WTC11 (cell line): ENCODE data around the gene PFDN1.

Source experiments
- ATF1 ChIP-seq: sonication (generic); formaldehyde crosslinking; IDR thresholded peaks from 2 replicates; pipeline ENCODE4 v1.8.1; 2023; ENCODE audit warnings: mild to moderate bottlenecking, moderate library complexity, missing genetic modification reagents
- CREM ChIP-seq: sonication (generic); formaldehyde crosslinking; IDR thresholded peaks from 2 replicates; pipeline ENCODE4 v1.8.1; 2022; ENCODE audit warnings: mild to moderate bottlenecking, missing genetic modification reagents, moderate library complexity
- CTCF ChIP-seq: fragments of 200-600 bp; IDR thresholded peaks from 2 replicates; pipeline ENCODE4 v1.8.0; 2022; ENCODE audit warnings: antibody characterized with exemption
- E2F4 ChIP-seq: sonication (generic); formaldehyde crosslinking; IDR thresholded peaks from 2 replicates; pipeline ENCODE4 v1.8.1; 2022; ENCODE audit warnings: low read depth, mild to moderate bottlenecking, moderate library complexity, missing genetic modification reagents, borderline replicate concordance
- HMGA2 ChIP-seq: fragments of 250-450 bp; sonication (Bioruptor Pico); IDR thresholded peaks from 2 replicates; pipeline ENCODE4 v1.4.0; 2021; ENCODE audit warnings: mild to moderate bottlenecking, moderate library complexity
- RELA ChIP-seq: sonication (generic); formaldehyde crosslinking; IDR thresholded peaks from 2 replicates; pipeline ENCODE4 v1.8.1; 2022; ENCODE audit warnings: missing genetic modification reagents, mild to moderate bottlenecking, borderline replicate concordance
- TEAD4 ChIP-seq: sonication (generic); formaldehyde crosslinking; IDR thresholded peaks from 2 replicates; pipeline ENCODE4 v1.8.0; 2022; ENCODE audit warnings: mild to moderate bottlenecking, missing genetic modification reagents
- TP53 ChIP-seq: sonication (generic); formaldehyde crosslinking; IDR thresholded peaks from 2 replicates; pipeline ENCODE4 v1.8.1; 2023; ENCODE audit warnings: mild to moderate bottlenecking, missing genetic modification reagents
- USF2 ChIP-seq: sonication (generic); formaldehyde crosslinking; IDR thresholded peaks from 2 replicates; pipeline ENCODE4 v1.8.1; 2023; ENCODE audit warnings: mild to moderate bottlenecking, missing genetic modification reagents, moderate library complexity
- ZNF121 ChIP-seq: sonication (generic); formaldehyde crosslinking; IDR thresholded peaks from 2 replicates; pipeline ENCODE4 v1.8.0; 2023; ENCODE audit warnings: missing genetic modification reagents
- ZNF317 ChIP-seq: sonication (generic); formaldehyde crosslinking; IDR thresholded peaks from 2 replicates; pipeline ENCODE4 v1.8.1; 2023; ENCODE audit warnings: low read depth, mild to moderate bottlenecking, moderate library complexity, missing genetic modification reagents, borderline replicate concordance
- TF ChIP-seq, protein P1 (sequence below): sonication (generic); formaldehyde crosslinking; IDR thresholded peaks from 2 replicates; pipeline ENCODE4 v1.8.0; 2022; ENCODE audit warnings: mild to moderate bottlenecking, missing genetic modification reagents

DNA sequence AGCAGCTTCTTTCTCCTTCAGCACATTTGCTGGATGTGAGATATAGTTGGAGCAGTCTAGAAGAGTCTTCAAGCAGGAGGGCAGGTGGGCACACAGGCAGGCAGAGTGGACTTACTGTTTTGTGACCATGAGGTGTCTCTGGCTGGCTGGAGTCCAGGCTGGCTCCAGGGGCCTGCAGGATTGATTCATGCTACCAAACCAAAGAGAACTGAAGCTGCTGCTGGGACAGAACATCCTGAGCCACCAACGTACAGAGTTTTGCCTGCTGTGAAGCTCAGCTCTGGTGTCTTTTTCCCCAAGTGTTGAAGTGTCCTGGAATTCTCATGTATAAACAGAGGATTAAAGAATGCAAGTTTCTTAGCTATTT, 82.2 kb downstream of the PFDN1 start:
- TF ChIP-seq TEAD4 (CRISPR knock-in tag) (no peak), CTCF (no peak), E2F4 (CRISPR knock-in tag) (no peak), CREM (CRISPR knock-in tag) (no peak), USF2 (CRISPR knock-in tag) (no peak), TP53 (no peak), RELA (CRISPR knock-in tag) (no peak), ZNF317 (CRISPR knock-in tag) (no peak), ATF1 (CRISPR knock-in tag) (no peak), HMGA2 (CRISPR knock-in tag) (no peak), ZNF121 (CRISPR knock-in tag) (no peak)
- TF ChIP-seq, protein P1, sequence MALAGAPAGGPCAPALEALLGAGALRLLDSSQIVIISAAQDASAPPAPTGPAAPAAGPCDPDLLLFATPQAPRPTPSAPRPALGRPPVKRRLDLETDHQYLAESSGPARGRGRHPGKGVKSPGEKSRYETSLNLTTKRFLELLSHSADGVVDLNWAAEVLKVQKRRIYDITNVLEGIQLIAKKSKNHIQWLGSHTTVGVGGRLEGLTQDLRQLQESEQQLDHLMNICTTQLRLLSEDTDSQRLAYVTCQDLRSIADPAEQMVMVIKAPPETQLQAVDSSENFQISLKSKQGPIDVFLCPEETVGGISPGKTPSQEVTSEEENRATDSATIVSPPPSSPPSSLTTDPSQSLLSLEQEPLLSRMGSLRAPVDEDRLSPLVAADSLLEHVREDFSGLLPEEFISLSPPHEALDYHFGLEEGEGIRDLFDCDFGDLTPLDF (CRISPR knock-in tag), result no peak
